Measurements from ENCODE around the gene CD52. TPM values are rescaled to one million over a fixed set of nuclear protein-coding genes. Genes with fewer than 3 reads are reported as not detected.

CD52 gene
- total and polyA plus RNA-seq, 2 of the 13 experiments (the other 11 are each of a cell fraction or from before 2014, with no cell fraction given) = 0.32 TPM; not detected in 1

DNA sequence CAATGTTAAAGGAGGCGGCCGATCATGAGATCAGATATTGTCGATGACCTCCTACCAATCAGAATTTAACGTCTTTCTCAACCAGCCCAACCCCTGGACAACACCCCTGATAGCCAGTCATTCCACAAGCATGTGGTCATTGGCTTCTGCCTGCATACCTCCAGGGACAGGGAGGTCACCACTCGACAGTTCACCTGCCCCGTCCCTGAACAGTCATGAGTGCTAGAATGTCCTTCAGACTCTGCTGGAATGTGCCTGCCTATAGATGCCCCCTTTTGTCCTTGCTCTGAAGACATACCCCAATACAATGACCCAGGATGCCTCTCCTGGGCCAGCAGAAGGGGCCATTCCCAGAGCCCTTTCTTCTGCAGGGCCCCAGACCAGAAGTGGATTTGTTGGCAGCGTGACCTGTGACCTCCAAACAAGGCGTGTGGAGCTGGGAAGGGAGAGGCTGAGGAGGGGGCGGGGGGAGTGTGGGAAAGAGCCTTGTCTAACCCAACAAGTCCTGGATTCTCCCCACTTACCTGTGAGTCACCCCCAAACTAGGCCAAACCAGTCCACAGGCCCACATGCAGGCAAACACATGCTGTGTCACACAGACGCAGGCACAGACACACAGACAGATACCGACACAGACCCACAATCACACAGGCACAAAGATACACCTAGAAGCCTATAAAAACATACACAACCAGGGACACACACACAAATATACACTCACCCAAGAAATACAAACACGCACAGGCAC lies 34.0 kb downstream of the CD52 start (continued):
- TF ChIP-seq MIER2 (CRISPR knock-in tag; IDR thresholded peaks at IDR 0.05) = no peak
- TF ChIP-seq, protein P1, sequence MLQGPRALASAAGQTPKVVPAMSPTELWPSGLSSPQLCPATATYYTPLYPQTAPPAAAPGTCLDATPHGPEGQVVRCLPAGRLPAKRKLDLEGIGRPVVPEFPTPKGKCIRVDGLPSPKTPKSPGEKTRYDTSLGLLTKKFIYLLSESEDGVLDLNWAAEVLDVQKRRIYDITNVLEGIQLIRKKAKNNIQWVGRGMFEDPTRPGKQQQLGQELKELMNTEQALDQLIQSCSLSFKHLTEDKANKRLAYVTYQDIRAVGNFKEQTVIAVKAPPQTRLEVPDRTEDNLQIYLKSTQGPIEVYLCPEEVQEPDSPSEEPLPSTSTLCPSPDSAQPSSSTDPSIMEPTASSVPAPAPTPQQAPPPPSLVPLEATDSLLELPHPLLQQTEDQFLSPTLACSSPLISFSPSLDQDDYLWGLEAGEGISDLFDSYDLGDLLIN (CRISPR knock-in tag; IDR thresholded peaks at IDR 0.05; ENCODE audit: borderline replicate concordance) = no peak
- TF ChIP-seq ZNF367 (CRISPR knock-in tag; IDR thresholded peaks at IDR 0.05; ENCODE audit: borderline replicate concordance) = no peak
- TF ChIP-seq FOXM1 (CRISPR knock-in tag; IDR thresholded peaks at IDR 0.05) = no peak
- no peak for TF ChIP-seq SMC3 (IDR thresholded peaks at IDR 0.05; ENCODE audit: low read length)
- TF ChIP-seq, protein P2, sequence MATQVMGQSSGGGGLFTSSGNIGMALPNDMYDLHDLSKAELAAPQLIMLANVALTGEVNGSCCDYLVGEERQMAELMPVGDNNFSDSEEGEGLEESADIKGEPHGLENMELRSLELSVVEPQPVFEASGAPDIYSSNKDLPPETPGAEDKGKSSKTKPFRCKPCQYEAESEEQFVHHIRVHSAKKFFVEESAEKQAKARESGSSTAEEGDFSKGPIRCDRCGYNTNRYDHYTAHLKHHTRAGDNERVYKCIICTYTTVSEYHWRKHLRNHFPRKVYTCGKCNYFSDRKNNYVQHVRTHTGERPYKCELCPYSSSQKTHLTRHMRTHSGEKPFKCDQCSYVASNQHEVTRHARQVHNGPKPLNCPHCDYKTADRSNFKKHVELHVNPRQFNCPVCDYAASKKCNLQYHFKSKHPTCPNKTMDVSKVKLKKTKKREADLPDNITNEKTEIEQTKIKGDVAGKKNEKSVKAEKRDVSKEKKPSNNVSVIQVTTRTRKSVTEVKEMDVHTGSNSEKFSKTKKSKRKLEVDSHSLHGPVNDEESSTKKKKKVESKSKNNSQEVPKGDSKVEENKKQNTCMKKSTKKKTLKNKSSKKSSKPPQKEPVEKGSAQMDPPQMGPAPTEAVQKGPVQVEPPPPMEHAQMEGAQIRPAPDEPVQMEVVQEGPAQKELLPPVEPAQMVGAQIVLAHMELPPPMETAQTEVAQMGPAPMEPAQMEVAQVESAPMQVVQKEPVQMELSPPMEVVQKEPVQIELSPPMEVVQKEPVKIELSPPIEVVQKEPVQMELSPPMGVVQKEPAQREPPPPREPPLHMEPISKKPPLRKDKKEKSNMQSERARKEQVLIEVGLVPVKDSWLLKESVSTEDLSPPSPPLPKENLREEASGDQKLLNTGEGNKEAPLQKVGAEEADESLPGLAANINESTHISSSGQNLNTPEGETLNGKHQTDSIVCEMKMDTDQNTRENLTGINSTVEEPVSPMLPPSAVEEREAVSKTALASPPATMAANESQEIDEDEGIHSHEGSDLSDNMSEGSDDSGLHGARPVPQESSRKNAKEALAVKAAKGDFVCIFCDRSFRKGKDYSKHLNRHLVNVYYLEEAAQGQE (IDR thresholded peaks at IDR 0.05; ENCODE audit: borderline replicate concordance in 1 of 2, low read depth in 1 of 2, low read length in 2 of 2) = peak in 1 of 2 experiments; percentile 29; a peak in 1 of 4 replicates
- TF ChIP-seq SKI (IDR thresholded peaks at IDR 0.05; ENCODE audit: partially characterized antibody) = peak; percentile 50
- no peak for TF ChIP-seq PLRG1 (conservative IDR thresholded peaks at IDR 0.05)
- TF ChIP-seq SUZ12 (IDR thresholded peaks at IDR 0.05; ENCODE audit: low read depth, low read length) = no peak
- TF ChIP-seq, protein P3, sequence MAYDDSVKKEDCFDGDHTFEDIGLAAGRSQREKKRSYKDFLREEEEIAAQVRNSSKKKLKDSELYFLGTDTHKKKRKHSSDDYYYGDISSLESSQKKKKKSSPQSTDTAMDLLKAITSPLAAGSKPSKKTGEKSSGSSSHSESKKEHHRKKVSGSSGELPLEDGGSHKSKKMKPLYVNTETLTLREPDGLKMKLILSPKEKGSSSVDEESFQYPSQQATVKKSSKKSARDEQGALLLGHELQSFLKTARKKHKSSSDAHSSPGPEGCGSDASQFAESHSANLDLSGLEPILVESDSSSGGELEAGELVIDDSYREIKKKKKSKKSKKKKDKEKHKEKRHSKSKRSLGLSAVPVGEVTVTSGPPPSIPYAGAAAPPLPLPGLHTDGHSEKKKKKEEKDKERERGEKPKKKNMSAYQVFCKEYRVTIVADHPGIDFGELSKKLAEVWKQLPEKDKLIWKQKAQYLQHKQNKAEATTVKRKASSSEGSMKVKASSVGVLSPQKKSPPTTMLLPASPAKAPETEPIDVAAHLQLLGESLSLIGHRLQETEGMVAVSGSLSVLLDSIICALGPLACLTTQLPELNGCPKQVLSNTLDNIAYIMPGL (CRISPR knock-in tag; IDR thresholded peaks at IDR 0.05; ENCODE audit: borderline replicate concordance in 1 of 2, low read depth in 1 of 2) = no peak
- peak; percentile 88 for TF ChIP-seq RXRA (CRISPR knock-in tag; IDR thresholded peaks at IDR 0.05)
- peak; percentile 32; the same call in 1 of the 2 replicates for TF ChIP-seq SIN3A (IDR thresholded peaks at IDR 0.05; ENCODE audit: borderline replicate concordance, low read depth, low read length)
- no peak; the same call in 1 of the 2 replicates for TF ChIP-seq YEATS4 (CRISPR knock-in tag; IDR thresholded peaks at IDR 0.05; ENCODE audit: borderline replicate concordance)
- no peak for TF ChIP-seq ARID2 (CRISPR knock-in tag; IDR thresholded peaks at IDR 0.05; ENCODE audit: borderline replicate concordance)
- TF ChIP-seq DPF2 (CRISPR knock-in tag; IDR thresholded peaks at IDR 0.05; ENCODE audit: borderline replicate concordance, low read depth) = 0 out of 2 replicates have a peak, but pooled peaks have one; percentile 41
- peak; percentile 58 for TF ChIP-seq GATAD2A (CRISPR knock-in tag; IDR thresholded peaks at IDR 0.05)
- TF ChIP-seq ZNF383 (CRISPR knock-in tag; IDR thresholded peaks at IDR 0.05; ENCODE audit: borderline replicate concordance) = no peak
- TF ChIP-seq, protein P4, sequence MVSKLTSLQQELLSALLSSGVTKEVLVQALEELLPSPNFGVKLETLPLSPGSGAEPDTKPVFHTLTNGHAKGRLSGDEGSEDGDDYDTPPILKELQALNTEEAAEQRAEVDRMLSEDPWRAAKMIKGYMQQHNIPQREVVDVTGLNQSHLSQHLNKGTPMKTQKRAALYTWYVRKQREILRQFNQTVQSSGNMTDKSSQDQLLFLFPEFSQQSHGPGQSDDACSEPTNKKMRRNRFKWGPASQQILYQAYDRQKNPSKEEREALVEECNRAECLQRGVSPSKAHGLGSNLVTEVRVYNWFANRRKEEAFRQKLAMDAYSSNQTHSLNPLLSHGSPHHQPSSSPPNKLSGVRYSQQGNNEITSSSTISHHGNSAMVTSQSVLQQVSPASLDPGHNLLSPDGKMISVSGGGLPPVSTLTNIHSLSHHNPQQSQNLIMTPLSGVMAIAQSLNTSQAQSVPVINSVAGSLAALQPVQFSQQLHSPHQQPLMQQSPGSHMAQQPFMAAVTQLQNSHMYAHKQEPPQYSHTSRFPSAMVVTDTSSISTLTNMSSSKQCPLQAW (CRISPR knock-in tag; IDR thresholded peaks at IDR 0.05) = peak; percentile 53; the same call in 1 of the 2 replicates
- no peak for TF ChIP-seq MLLT10 (CRISPR knock-in tag; IDR thresholded peaks at IDR 0.05)
- TF ChIP-seq HMGA1 (CRISPR knock-in tag; conservative IDR thresholded peaks at IDR 0.05) = no peak
- no peak for TF ChIP-seq NFE2L1 (CRISPR knock-in tag; IDR thresholded peaks at IDR 0.05; ENCODE audit: borderline replicate concordance)
- TF ChIP-seq ZNF83 (CRISPR knock-in tag; IDR thresholded peaks at IDR 0.05; ENCODE audit: borderline replicate concordance) = no peak

Measured in HepG2 (cell line).